Measurements from ENCODE around the gene ZNF33A.

- TF ChIP-seq POLR2A (IDR thresholded peaks at IDR 0.05) (no peak), CTCF (IDR thresholded peaks at IDR 0.05) (peak in 1 of 3 donors; percentile 17), POLR2AphosphoS5 (IDR thresholded peaks at IDR 0.05) (peak in 2 of 3 donors; percentile 22 to 41)
Measured at GRCh38 chr10:38010119-38010903, at the start of gene ZNF33A.
